GM12878 (cell line): ENCODE data around the gene FTSJ1. TPM values are rescaled to one million over a fixed set of nuclear protein-coding genes. Genes with fewer than 3 reads are reported as not detected.
A peak's percentile ranks its signal among the peaks of the same experiment; 100 is the strongest.

Experiments used
- ATF3 ChIP-seq: IDR thresholded peaks from 2 replicates; pipeline ENCODE4 v1.6.1; 2011; ENCODE audit warnings: low read depth, mild to moderate bottlenecking, low read length, moderate library complexity, borderline replicate concordance; ENCODE audit errors: extremely low read depth
- CHD1 ChIP-seq: IDR thresholded peaks from 2 replicates; pipeline ENCODE4 v1.6.1; 2012; ENCODE audit warnings: low read depth, low read length, improper control_type of control experiment
- FOXK2 ChIP-seq: fragments of 450-650 bp; IDR thresholded peaks from 2 replicates; pipeline ENCODE4 v1.6.1; 2017; ENCODE audit warnings: mild to moderate bottlenecking, moderate library complexity
- IKZF1 ChIP-seq: fragments of 450-650 bp; conservative IDR thresholded peaks from 2 replicates; pipeline ENCODE4 v1.6.1; 2017; ENCODE audit warnings: antibody characterized with exemption, mild to moderate bottlenecking
- IKZF2 ChIP-seq, 2 experiments: fragments of 450-650 bp; IDR thresholded peaks; 2 replicates each; pipeline ENCODE4 v1.6.1; 2017; ENCODE audit warnings: mild to moderate bottlenecking in 2 of 2, moderate library complexity in 2 of 2
- KDM1A ChIP-seq: fragments of 200-600 bp; sonication (generic); IDR thresholded peaks from 2 replicates; pipeline ENCODE4 v1.6.1; 2016; ENCODE audit warnings: borderline replicate concordance
- MEF2B ChIP-seq: fragments of 450-650 bp; IDR thresholded peaks from 2 replicates; pipeline ENCODE4 v1.6.1; 2018; ENCODE audit warnings: mild to moderate bottlenecking, moderate library complexity; ENCODE audit not compliant: partially characterized antibody, poor library complexity, severe bottlenecking
- MLLT1 ChIP-seq: fragments of 450-650 bp; IDR thresholded peaks from 2 replicates; pipeline ENCODE4 v1.6.1; 2016; ENCODE audit warnings: mild to moderate bottlenecking
- MTA2 ChIP-seq: fragments of 450-650 bp; IDR thresholded peaks from 2 replicates; pipeline ENCODE4 v1.6.1; 2016; ENCODE audit warnings: low read depth, mild to moderate bottlenecking, moderate library complexity
- MXI1 ChIP-seq: fragments of 150-350 bp; IDR thresholded peaks from 2 replicates; pipeline ENCODE4 v1.6.1; 2011; ENCODE audit warnings: low read depth, mild to moderate bottlenecking, inconsistent platforms, low read length, improper control_type of control experiment
- NFYB ChIP-seq: IDR thresholded peaks from 2 replicates; pipeline ENCODE4 v1.6.1; 2011; ENCODE audit warnings: low read depth, mild to moderate bottlenecking, low read length, improper control_type of control experiment, moderate library complexity; ENCODE audit not compliant: insufficient read depth
- PML ChIP-seq: IDR thresholded peaks from 2 replicates; pipeline ENCODE4 v1.6.1; 2012; ENCODE audit warnings: low read length, inconsistent platforms
- POU2F2 ChIP-seq: IDR thresholded peaks from 3 replicates; pipeline ENCODE4 v1.6.1; 2011; ENCODE audit warnings: low read depth, mild to moderate bottlenecking, low read length, borderline replicate concordance
- RELB ChIP-seq: fragments of 450-650 bp; IDR thresholded peaks from 2 replicates; pipeline ENCODE4 v1.6.1; 2017; ENCODE audit warnings: low read depth, mild to moderate bottlenecking, moderate library complexity
- TCF12 ChIP-seq: IDR thresholded peaks from 2 replicates; pipeline ENCODE4 v1.6.1; 2011; ENCODE audit warnings: low read depth, mild to moderate bottlenecking, low read length
- ZSCAN29 ChIP-seq: fragments of 450-650 bp; IDR thresholded peaks from 2 replicates; pipeline ENCODE4 v1.6.1; 2017; ENCODE audit warnings: mild to moderate bottlenecking, moderate library complexity
- ZZZ3 ChIP-seq: IDR thresholded peaks from 2 replicates; pipeline ENCODE4 v1.6.1; 2011; ENCODE audit warnings: low read depth; ENCODE audit not compliant: control insufficient read depth, insufficient read length
- polyA plus RNA-seq, 11 experiments: library from polyadenylated mRNA; depleted of rRNA in 4 of 11; unstranded in 6 of 11; stranded (reverse) in 5 of 11; fragments of >200 nt; fragmentation: Nextera tagmentation in 4 of 11; fragmentation: Illumina TruSeq in 1 of 11; extraction: Ambion mirVana in 4 of 11; extraction: Trizol in 1 of 11; gene quantifications; 1 replicate in 1 of 11; 2 replicates in 10 of 11; pipeline versions ENCODE4 v1.2.1 to v1.2.3, GENCODE V29; 2011 to 2016; ENCODE audit warnings: inconsistent platforms in 2 of 11, missing spikeins in 2 of 11, low read depth in 1 of 11
- total RNA-seq, 4 experiments: library from RNA; depleted of rRNA in 3 of 4; stranded (reverse); fragments of >200 nt in 3 of 4; fragmentation: Illumina TruSeq in 1 of 4; extraction: Trizol in 1 of 4; gene quantifications; 2 replicates each; pipeline versions ENCODE4 v1.2.1 to v1.2.3, GENCODE V29; 2013 to 2021
- TF ChIP-seq, protein P1 (sequence below): fragments of 450-650 bp; IDR thresholded peaks from 2 replicates; pipeline ENCODE4 v1.6.1; 2016; ENCODE audit warnings: mild to moderate bottlenecking
- TF ChIP-seq, protein P2 (sequence below): fragments of 450-650 bp; IDR thresholded peaks from 2 replicates; pipeline ENCODE4 v1.6.1; 2016; ENCODE audit warnings: mild to moderate bottlenecking, moderate library complexity, borderline replicate concordance

Gene FTSJ1
- total and polyA plus RNA-seq, 10 of the 15 experiments (the other 5 are each of a cell fraction or from before 2014, with no cell fraction given), result 8.8 to 87.8 (median 57.9) TPM

DNA sequence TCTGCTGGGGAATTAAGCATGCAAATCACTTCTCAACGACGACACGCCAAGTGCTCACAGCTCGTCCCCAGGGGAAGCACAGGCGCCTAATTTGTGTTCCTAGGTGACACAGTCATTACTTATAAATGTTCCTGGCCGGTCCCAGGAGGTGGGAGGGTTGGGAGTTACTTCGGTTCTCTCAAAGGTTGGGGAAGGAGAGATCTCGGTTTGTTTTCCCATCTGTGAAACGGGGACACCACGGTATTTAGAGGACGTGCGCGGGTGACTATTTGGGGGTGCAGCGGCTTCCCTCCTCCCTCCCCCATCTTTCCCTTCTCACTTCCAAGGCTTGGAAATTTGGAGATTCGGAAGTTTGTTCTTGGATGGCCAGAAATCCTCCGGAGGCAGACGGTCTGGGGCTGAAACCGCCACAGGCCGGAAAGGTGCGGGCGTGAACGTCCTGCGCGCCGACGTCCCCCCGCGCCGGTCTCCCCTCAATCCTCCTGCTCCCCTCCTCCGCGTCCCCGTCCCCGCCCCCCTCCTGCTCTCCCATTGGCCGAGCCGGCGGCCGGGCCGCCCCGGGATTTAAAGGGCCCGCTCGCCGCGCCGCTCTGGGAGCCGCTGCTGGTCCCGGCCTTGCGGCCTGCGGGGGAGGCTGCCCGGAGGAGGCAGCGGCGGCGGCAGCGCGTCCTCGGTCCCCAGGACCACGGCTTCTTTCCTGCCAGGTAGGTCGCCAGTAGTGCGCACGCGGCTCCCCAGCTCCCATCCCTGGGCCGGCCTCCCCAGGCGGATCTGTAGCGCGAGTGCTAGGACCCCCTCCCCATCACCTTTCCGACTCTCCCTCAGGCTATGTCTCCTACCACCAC, 32.6 kb downstream of the FTSJ1 start, which contains the start of gene PORCN (continued):
- TF ChIP-seq ATF3 (no peak), NFYB (peak; percentile 28; the same call in 1 of the 2 replicates), IKZF1 (peak; percentile 78), TCF12 (0 out of 2 replicates have a peak, but pooled peaks have one; percentile 3), ZSCAN29 (no peak), MXI1 (peak; percentile 37; the same call in 1 of the 2 replicates), CHD1 (no peak), POU2F2 (peak; percentile 91), MTA2 (0 out of 2 replicates have a peak, but pooled peaks have one; percentile 5), PML (0 out of 2 replicates have a peak, but pooled peaks have one; percentile 47), MEF2B (peak; percentile 71), FOXK2 (no peak), ZZZ3 (no peak), IKZF2 (IDR thresholded peaks at IDR 0.05) (peak; percentile 69 to 77), KDM1A (no peak), MLLT1 (peak; percentile 28; the same call in 1 of the 2 replicates), RELB (peak; percentile 72)
- TF ChIP-seq, protein P1, sequence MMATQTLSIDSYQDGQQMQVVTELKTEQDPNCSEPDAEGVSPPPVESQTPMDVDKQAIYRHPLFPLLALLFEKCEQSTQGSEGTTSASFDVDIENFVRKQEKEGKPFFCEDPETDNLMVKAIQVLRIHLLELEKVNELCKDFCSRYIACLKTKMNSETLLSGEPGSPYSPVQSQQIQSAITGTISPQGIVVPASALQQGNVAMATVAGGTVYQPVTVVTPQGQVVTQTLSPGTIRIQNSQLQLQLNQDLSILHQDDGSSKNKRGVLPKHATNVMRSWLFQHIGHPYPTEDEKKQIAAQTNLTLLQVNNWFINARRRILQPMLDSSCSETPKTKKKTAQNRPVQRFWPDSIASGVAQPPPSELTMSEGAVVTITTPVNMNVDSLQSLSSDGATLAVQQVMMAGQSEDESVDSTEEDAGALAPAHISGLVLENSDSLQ, result 0 out of 2 replicates have a peak, but pooled peaks have one; percentile 9
- TF ChIP-seq, protein P2, sequence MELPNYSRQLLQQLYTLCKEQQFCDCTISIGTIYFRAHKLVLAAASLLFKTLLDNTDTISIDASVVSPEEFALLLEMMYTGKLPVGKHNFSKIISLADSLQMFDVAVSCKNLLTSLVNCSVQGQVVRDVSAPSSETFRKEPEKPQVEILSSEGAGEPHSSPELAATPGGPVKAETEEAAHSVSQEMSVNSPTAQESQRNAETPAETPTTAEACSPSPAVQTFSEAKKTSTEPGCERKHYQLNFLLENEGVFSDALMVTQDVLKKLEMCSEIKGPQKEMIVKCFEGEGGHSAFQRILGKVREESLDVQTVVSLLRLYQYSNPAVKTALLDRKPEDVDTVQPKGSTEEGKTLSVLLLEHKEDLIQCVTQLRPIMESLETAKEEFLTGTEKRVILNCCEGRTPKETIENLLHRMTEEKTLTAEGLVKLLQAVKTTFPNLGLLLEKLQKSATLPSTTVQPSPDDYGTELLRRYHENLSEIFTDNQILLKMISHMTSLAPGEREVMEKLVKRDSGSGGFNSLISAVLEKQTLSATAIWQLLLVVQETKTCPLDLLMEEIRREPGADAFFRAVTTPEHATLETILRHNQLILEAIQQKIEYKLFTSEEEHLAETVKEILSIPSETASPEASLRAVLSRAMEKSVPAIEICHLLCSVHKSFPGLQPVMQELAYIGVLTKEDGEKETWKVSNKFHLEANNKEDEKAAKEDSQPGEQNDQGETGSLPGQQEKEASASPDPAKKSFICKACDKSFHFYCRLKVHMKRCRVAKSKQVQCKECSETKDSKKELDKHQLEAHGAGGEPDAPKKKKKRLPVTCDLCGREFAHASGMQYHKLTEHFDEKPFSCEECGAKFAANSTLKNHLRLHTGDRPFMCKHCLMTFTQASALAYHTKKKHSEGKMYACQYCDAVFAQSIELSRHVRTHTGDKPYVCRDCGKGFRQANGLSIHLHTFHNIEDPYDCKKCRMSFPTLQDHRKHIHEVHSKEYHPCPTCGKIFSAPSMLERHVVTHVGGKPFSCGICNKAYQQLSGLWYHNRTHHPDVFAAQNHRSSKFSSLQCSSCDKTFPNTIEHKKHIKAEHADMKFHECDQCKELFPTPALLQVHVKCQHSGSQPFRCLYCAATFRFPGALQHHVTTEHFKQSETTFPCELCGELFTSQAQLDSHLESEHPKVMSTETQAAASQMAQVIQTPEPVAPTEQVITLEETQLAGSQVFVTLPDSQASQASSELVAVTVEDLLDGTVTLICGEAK, result peak; percentile 64; the same call in 1 of the 2 replicates
